GM10266 (cell line): Measurements from ENCODE around the gene LMLN.

Source experiments
- DNase-seq: peaks from one replicate; pipeline ENCODE4 v3.0.0; 2012; ENCODE audit errors: extremely low spot score
- CTCF ChIP-seq: IDR thresholded peaks from 2 replicates; pipeline ENCODE4 v1.5.1; 2012; ENCODE audit warnings: mild to moderate bottlenecking, low read depth; ENCODE audit not compliant: control insufficient read depth, insufficient read depth; ENCODE audit errors: missing control alignments

Gene LMLN

GRCh38 chr3:197940745-197941384, 19.2 kb upstream of the LMLN start:
- no peak for DNase-seq
- no peak for TF ChIP-seq CTCF

- TF ChIP-seq CTCF, result peak; percentile 89
- DNase-seq, result peak; percentile 58
These were observed 17.0 kb upstream of the LMLN start for GRCh38 chr3:197942956-197943556.

- no peak for DNase-seq
- no peak for TF ChIP-seq CTCF
These were observed 10.7 kb upstream of the LMLN start for GRCh38 chr3:197949191-197949777.

- no peak for TF ChIP-seq CTCF
- DNase-seq, result peak; percentile 93
These were observed 10.0 kb upstream of the LMLN start, which contains the start of gene RPL35A for GRCh38 chr3:197949778-197950676. TSS of gene RPL35A (plus strand) at chr3:197950190. CDS start at chr3:197950968, 778 bp downstream.

- DNase-seq, result no peak
- no peak for TF ChIP-seq CTCF
These were observed 9.3 kb upstream of the LMLN start for GRCh38 chr3:197950677-197951061.

GRCh38 chr3:197951392-197951990, 8.5 kb upstream of the LMLN start:
- no peak for DNase-seq
- TF ChIP-seq CTCF, result no peak
